ENCODE measurements around the gene ORMDL1. TPM values are rescaled to one million over a fixed set of nuclear protein-coding genes. Genes with fewer than 3 reads are reported as not detected.

ORMDL1 gene
- total RNA-seq, 1 donor from 2014 or later, result 60.0 TPM

DNA sequence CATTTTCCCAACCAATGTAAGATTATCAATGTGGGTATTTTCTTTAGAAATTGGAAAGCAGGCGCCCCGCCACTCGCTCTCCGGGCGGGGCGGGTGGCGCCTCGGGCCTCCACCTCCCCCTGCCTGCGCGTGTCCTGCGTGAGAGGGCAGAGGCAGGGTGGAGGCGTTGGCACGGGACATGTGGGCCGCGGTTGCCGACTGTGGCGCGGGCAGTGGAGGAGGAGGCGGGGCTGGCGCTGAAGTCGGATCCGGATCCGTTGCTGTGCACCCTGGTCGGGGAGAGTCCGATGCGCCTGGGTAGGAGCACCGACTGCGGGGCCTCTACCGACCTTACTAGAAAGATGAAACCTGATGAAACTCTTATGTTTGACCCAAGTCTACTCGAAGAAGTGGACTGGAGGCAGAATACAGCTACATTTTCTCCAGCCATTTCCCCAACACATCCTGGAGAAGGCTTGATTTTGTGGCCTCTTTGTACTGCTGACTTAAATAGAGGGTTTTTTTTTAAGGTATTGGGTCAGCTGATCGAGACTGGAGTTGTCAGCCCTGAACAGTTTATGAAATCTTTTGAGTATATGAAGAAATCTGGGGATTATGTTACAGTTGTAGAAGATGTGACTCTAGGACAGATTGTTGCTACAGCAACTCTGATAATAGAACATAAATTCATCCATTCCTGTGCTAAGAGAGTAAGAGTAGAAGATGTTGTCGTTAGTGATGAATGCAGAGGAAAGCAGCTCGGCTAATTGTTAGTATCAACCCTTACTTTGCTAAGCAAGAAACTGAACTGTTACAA lies 38.0 kb upstream of the ORMDL1 start:
- no peak for DNase-seq (ENCODE audit: low read depth)
- no peak overlapping the region for H3K4me3 ChIP-seq (ENCODE audit: low read depth, low read length)
- TF ChIP-seq, protein P1, sequence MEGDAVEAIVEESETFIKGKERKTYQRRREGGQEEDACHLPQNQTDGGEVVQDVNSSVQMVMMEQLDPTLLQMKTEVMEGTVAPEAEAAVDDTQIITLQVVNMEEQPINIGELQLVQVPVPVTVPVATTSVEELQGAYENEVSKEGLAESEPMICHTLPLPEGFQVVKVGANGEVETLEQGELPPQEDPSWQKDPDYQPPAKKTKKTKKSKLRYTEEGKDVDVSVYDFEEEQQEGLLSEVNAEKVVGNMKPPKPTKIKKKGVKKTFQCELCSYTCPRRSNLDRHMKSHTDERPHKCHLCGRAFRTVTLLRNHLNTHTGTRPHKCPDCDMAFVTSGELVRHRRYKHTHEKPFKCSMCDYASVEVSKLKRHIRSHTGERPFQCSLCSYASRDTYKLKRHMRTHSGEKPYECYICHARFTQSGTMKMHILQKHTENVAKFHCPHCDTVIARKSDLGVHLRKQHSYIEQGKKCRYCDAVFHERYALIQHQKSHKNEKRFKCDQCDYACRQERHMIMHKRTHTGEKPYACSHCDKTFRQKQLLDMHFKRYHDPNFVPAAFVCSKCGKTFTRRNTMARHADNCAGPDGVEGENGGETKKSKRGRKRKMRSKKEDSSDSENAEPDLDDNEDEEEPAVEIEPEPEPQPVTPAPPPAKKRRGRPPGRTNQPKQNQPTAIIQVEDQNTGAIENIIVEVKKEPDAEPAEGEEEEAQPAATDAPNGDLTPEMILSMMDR (conservative IDR thresholded peaks at IDR 0.05; ENCODE audit: low read depth, low read length), result no peak

DNA sequence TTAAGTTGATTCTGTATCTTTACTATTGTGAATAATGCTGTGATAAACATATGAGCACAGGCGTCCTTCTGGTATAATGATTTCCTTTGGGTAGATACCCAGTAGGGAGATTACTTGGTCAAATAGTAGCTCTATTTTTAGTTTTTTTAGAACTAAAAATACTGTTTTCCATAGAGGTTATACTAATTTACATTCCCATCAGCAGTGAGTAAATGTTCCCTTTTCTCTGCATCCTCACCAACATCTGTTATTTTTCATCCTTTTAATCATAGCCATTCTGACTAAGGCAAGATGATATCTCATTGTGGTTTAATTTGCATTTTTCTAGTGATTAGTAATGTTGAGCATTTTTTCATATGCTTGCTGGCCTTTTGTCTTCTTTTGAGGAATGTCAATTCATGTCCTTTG lies 35.2 kb upstream of the ORMDL1 start:
- DNase-seq (ENCODE audit: low read depth), result no peak
- TF ChIP-seq, protein P1 (conservative IDR thresholded peaks at IDR 0.05; ENCODE audit: low read depth, low read length), result no peak
- no peak overlapping the region for H3K4me3 ChIP-seq (ENCODE audit: low read depth, low read length)

DNA sequence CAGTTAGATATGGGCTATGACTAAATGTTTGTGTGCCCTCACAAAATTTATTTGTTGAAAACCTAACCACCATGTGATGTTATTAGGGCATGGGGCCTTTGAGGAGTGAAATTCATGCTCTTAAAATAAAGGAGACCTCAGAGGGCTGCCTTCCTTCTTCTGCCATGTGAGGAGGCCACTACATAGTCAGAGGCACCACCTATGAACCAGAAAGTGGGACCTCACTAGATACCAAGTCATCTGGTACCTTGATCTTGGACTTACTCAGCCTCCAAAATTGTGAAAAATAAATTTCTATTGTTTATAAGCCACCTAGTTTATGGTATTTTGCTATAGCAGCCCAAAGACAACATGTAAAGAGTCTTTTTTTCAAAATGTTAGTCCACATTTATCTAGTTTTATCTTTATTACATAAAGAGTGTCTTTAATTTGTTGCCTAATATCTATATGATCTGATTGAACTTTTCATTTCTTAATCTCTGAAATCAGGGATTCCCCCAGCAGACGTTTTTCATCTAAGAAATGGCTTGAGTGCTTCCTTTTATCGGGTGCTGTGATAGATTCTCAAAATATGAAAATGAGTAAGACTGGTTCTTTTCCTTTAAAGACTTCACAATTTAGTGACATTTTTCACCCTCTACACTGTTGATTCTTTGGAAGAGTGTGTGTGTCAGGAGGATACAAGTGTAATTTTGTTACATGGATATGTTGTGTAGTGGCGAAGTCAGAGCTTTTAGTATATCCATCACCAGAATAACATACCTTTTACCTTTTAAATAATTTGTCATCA lies 34.3 kb upstream of the ORMDL1 start:
- TF ChIP-seq, protein P1 (conservative IDR thresholded peaks at IDR 0.05; ENCODE audit: low read depth, low read length), result no peak
- H3K4me3 ChIP-seq (ENCODE audit: low read depth, low read length), result no peak overlapping the region

DNA sequence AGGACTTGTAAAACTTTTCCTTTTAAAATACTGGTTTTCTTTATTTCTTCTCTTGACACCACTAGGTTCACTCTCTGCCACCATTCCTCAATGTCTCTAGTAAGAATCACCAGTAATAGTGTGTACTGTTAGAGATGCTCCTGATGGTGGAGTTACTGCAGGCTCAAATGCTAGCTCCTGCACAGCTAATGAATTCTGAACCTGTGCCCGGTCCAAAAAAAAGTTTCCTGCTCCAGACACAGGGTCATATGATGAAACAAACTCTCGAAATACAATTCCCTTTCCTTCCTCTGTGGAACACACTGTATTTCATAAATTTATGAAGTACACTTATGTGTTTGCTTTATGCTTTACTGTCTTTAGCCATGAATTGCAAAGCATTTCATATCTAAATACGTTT lies 19.3 kb upstream of the ORMDL1 start:
- no peak overlapping the region for H3K4me3 ChIP-seq (ENCODE audit: low read depth, low read length)
- DNase-seq (ENCODE audit: low read depth), result no peak
- TF ChIP-seq, protein P1 (conservative IDR thresholded peaks at IDR 0.05; ENCODE audit: low read depth, low read length), result no peak

More for the DNA sequence above, 34.3 kb upstream of the ORMDL1 start:
- no peak for DNase-seq (ENCODE audit: low read depth)

DNA sequence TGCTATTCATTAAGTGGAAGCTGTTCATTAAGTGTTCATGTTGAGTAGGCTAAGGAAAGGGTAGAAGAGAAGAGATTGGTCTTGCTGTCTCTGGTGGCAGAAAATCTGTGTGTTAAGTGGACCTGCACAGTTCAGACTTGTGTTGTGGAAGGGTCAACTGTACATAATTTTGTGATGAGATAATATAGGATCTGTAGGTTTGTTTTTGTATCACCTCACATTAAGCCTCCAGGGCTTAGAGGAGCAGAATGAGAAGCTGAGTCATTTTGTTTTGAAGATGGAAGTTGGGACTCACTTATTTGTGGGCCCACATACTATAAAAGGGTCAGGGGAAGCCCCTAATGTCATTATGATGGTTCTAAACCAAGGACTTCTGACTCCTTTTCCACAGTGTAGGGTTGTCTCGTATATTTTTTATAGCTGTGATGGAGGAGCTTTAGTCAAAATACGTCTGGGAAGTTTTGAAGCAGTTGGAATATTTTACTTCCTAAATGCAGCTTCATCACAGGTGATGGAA lies 18.3 kb upstream of the ORMDL1 start:
- TF ChIP-seq, protein P1 (conservative IDR thresholded peaks at IDR 0.05; ENCODE audit: low read depth, low read length), result no peak
- DNase-seq (ENCODE audit: low read depth), result no peak
- no peak overlapping the region for H3K4me3 ChIP-seq (ENCODE audit: low read depth, low read length)

DNA sequence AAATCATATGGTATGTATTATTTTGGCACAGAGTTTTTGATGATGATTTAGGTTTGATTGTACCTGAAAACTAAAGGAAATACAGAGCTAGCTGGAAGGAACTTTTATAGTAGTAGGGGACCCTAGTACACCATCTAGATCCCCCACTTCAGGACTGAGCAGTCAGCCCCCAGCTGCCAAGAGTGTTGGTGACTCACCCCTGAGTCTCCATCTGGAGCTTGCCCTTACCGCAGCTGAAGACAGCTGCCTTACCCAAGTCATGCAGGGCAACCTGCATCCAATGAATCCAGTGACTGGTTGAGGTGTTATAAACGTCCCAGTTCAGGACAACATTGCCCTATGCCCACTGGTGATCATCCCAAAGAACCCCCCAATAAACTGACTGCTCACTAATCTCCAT lies 15.4 kb upstream of the ORMDL1 start:
- DNase-seq (ENCODE audit: low read depth), result no peak
- TF ChIP-seq, protein P1 (conservative IDR thresholded peaks at IDR 0.05; ENCODE audit: low read depth, low read length), result no peak
- H3K4me3 ChIP-seq (ENCODE audit: low read depth, low read length), result no peak overlapping the region

Measured in epithelial cell of proximal tubule (primary cell).